Upper lobe of right lung (tissue), 1 donor: ENCODE results near the gene KCNT2. TPM values are rescaled to one million over a fixed set of nuclear protein-coding genes. Genes with fewer than 3 reads are reported as not detected.
"Not testable (repeated sequence)": the region's sequence is repeated elsewhere in the genome, so short reads cannot be mapped to it uniquely, and the experiment has no call there.

ENCODE experiments used
- ATAC-seq: fragments of 200-7000 bp; cut with Tn5 transposase; one replicate; pipeline ENCODE4 v1.9.1; 2020; ENCODE audit warnings: mild to moderate bottlenecking, moderate library complexity
- DNase-seq: peaks from one replicate; pipeline ENCODE4 v3.0.0-alpha.2; 2020
- H3K27ac ChIP-seq: fragments of 200-600 bp; one replicate; pipeline ENCODE4 v1.8.0; 2022
- H3K27me3 ChIP-seq: fragments of 200-600 bp; one replicate; pipeline ENCODE4 v1.8.0; 2022; ENCODE audit warnings: mild to moderate bottlenecking
- H3K36me3 ChIP-seq: fragments of 200-600 bp; one replicate; pipeline ENCODE4 v1.8.0; 2022
- H3K4me1 ChIP-seq: fragments of 200-600 bp; one replicate; pipeline ENCODE4 v1.8.0; 2022
- H3K4me3 ChIP-seq: fragments of 200-600 bp; one replicate; pipeline ENCODE4 v1.8.0; 2022; ENCODE audit warnings: mild to moderate bottlenecking
- H3K9me3 ChIP-seq: fragments of 200-600 bp; one replicate; pipeline ENCODE4 v1.8.0; 2022
- intact Hi-C: fragments of 100-400 bp; cut with DNase I; formaldehyde crosslinking; loops from one replicate; pipeline ENCODE4 v1.11.0; 2022
- total RNA-seq: library from RNA; stranded (reverse); fragmentation: NEBNext Ultra II Directional; extraction: Animal tissue kit (Norgen Biotek cat#: 25700); gene quantifications from one replicate; pipeline ENCODE4 v1.2.1, GENCODE V29; 2021
- TF ChIP-seq, protein P1 (sequence below): fragments of 200-600 bp; IDR thresholded peaks from one replicate; pipeline ENCODE4 v1.8.0; 2022; ENCODE audit warnings: antibody characterized with exemption
- donor health status: DM: no; HTN: yes; CAD: no; lungs with severe emphysema.

KCNT2 gene
- total RNA-seq, 1 donor from 2014 or later: 8.1 TPM

GRCh38 chr1:196277860-196278259 is 330.4 kb downstream of the KCNT2 start:
- DNase-seq: no peak
- H3K27me3 ChIP-seq: no peaks in the 10 kb centered on the region
- TF ChIP-seq, protein P1, sequence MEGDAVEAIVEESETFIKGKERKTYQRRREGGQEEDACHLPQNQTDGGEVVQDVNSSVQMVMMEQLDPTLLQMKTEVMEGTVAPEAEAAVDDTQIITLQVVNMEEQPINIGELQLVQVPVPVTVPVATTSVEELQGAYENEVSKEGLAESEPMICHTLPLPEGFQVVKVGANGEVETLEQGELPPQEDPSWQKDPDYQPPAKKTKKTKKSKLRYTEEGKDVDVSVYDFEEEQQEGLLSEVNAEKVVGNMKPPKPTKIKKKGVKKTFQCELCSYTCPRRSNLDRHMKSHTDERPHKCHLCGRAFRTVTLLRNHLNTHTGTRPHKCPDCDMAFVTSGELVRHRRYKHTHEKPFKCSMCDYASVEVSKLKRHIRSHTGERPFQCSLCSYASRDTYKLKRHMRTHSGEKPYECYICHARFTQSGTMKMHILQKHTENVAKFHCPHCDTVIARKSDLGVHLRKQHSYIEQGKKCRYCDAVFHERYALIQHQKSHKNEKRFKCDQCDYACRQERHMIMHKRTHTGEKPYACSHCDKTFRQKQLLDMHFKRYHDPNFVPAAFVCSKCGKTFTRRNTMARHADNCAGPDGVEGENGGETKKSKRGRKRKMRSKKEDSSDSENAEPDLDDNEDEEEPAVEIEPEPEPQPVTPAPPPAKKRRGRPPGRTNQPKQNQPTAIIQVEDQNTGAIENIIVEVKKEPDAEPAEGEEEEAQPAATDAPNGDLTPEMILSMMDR: no peak
- ATAC-seq: no peak
- no peaks in the 10 kb centered on the region for H3K4me1 ChIP-seq
- no peak overlapping the region for H3K4me3 ChIP-seq
- no peaks in the 10 kb centered on the region for H3K9me3 ChIP-seq
- no peak overlapping the region for H3K27ac ChIP-seq
- intact Hi-C loops: no loop called here
- H3K36me3 ChIP-seq: no peaks in the 10 kb centered on the region

DNA sequence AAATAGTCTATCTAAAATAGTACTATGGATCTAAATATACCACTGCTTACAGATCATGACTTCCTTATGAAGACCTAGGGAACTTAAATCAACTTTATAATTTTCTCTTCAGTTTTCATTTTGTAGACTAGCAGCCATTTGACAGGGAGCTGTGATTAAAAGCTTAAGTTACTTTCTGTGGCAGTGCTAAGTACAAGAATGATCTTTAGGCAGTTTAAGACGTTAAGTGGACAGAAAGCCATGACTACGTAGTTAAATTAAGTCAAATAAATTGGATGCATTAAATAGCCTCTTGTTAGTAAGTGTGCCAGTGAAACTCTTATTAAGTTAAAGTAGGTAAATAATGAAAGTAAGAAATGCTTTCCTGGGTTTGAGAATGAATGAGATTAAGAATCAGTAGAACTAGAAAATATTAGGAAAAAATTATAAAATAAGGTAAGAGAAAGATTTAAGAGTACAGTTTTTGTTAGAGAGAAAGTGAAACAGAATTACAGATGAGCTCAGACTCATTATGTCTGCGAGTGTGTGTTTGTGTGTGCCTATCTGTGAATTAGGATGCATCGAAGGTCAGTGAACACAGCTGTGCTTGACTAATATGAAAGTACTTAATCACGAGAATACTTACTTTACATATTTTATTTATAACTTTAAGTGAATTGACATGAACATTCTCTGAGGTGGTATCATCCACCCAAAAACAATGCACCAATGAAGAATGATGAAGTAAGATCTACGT is 336.9 kb downstream of the KCNT2 start:
- no peaks in the 10 kb centered on the region for H3K27me3 ChIP-seq
- H3K9me3 ChIP-seq: no peaks in the 10 kb centered on the region
- H3K4me3 ChIP-seq: no peak overlapping the region
- ATAC-seq: no peak
- TF ChIP-seq, protein P1: no peak
- DNase-seq: no peak
- intact Hi-C loops: no loop called here
- no peaks in the 10 kb centered on the region for H3K4me1 ChIP-seq
- no peaks in the 10 kb centered on the region for H3K36me3 ChIP-seq
- H3K27ac ChIP-seq: no peak overlapping the region

DNA sequence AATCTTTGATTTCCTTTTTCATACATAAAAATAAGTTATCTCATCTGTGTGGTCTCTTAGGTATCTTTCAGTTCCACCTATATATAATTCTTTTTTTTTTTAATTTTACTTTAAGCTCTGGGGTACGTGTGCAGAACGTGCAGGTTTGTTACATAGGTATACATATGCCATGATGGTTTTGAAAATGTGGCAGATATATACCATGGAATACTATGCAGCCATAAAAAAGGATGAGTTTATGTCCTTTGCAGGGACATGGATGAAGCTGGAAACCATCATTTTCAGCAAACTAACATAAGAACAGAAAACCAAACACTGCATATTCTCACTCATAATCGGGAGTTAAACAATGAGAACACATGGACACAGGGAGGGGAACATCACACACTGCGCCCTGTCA is 345.2 kb downstream of the KCNT2 start:
- H3K36me3 ChIP-seq, ATAC-seq, H3K27ac ChIP-seq, DNase-seq, H3K4me3 ChIP-seq, H3K9me3 ChIP-seq, intact Hi-C loops, H3K27me3 ChIP-seq, H3K4me1 ChIP-seq: not testable (repeated sequence)

GRCh38 chr1:196260270-196260669 is 348.0 kb downstream of the KCNT2 start:
- H3K4me3 ChIP-seq: no peak overlapping the region
- H3K9me3 ChIP-seq: no peaks in the 10 kb centered on the region
- no peaks in the 10 kb centered on the region for H3K27me3 ChIP-seq
- no peak overlapping the region for H3K27ac ChIP-seq
- H3K4me1 ChIP-seq: no peaks in the 10 kb centered on the region
- no peaks in the 10 kb centered on the region for H3K36me3 ChIP-seq
- TF ChIP-seq, protein P1: no peak
- no peak for ATAC-seq
- intact Hi-C loops: no loop called here
- DNase-seq: no peak

GRCh38 chr1:196259316-196259715 is 348.9 kb downstream of the KCNT2 start:
- no peak overlapping the region for H3K27ac ChIP-seq
- H3K36me3 ChIP-seq: no peaks in the 10 kb centered on the region
- ATAC-seq (no peak), DNase-seq (no peak)
- H3K9me3 ChIP-seq: no peaks in the 10 kb centered on the region
- TF ChIP-seq, protein P1: no peak
- intact Hi-C loops: no loop called here
- no peak overlapping the region for H3K4me3 ChIP-seq
- H3K4me1 ChIP-seq: no peaks in the 10 kb centered on the region
- H3K27me3 ChIP-seq: no peaks in the 10 kb centered on the region

GRCh38 chr1:196255762-196256161 is 352.5 kb downstream of the KCNT2 start:
- no peaks in the 10 kb centered on the region for H3K36me3 ChIP-seq
- TF ChIP-seq, protein P1: no peak

More at GRCh38 chr1:196255762-196256161, 352.5 kb downstream of the KCNT2 start:
- Histone ChIP-seq H3K4me1 (no peaks in the 10 kb centered on the region), H3K9me3 (no peaks in the 10 kb centered on the region), H3K4me3 (no peak overlapping the region), H3K27ac (no peak overlapping the region), H3K27me3 (no peaks in the 10 kb centered on the region)
- DNase-seq: no peak
- intact Hi-C loops: no loop called here
- ATAC-seq: no peak
